Caco-2 (cell line): Measurements from ENCODE around the gene MMP17. TPM values are rescaled to one million over a fixed set of nuclear protein-coding genes. Genes with fewer than 3 reads are reported as not detected.

Experiments used
- BruUV-seq: library from RNA; stranded (reverse); fragments of 400-500 nt; replicated peaks from 2 replicates; lab custom pipeline; 2021; lab: Mats Ljungman, UMichigan
- CTCF ChIA-PET: fragments of 300-600 bp; sonication (Branson Sonifier 250); formaldehyde crosslinking; loops from one replicate; lab custom pipeline; 2022; ENCODE audit warnings: antibody characterized with exemption; lab: Charles Lee
- POLR2A ChIA-PET: fragments of 300-600 bp; sonication (Branson Sonifier 250); formaldehyde crosslinking; loops from one replicate; lab custom pipeline; 2022; ENCODE audit warnings: antibody characterized with exemption; lab: Charles Lee
- DNase-seq, 2 experiments: peaks; one replicate each; pipeline versions ENCODE4 v3.0.0 to v3.0.0-alpha.2; 2020 to 2022
- H3K27me3 ChIP-seq: replicated peaks from 2 replicates; pipeline ENCODE4 v1.6.0; 2011; ENCODE audit warnings: low read length; ENCODE audit not compliant: control insufficient read depth, insufficient read depth
- H3K36me3 ChIP-seq: 2 replicates; pipeline ENCODE4 v1.5.1; 2011; ENCODE audit warnings: low read length; ENCODE audit not compliant: control insufficient read depth, insufficient read depth
- H3K4me1 ChIP-seq: fragments of 250-450 bp; sonication (Bioruptor Pico); 2 replicates; pipeline ENCODE4 v1.5.1; 2020; ENCODE audit warnings: mild to moderate bottlenecking
- H3K4me3 ChIP-seq: 2 replicates; pipeline ENCODE4 v1.5.1; 2011; ENCODE audit warnings: low read depth, mild to moderate bottlenecking, control low read depth, low read length
- H3K9me3 ChIP-seq: fragments of 250-450 bp; sonication (Bioruptor Pico); 2 replicates; pipeline ENCODE4 v1.5.1; 2020; ENCODE audit warnings: mild to moderate bottlenecking, moderate library complexity
- H3K27ac Mint-ChIP-seq: one replicate; pipeline ENCODE4 v1.8.0; 2022; ENCODE audit warnings: mixed read lengths; ENCODE audit not compliant: unreplicated experiment
- H3K27me3 Mint-ChIP-seq: one replicate; pipeline ENCODE4 v1.8.0; 2022; ENCODE audit warnings: mixed read lengths; ENCODE audit not compliant: insufficient read depth, unreplicated experiment
- H3K36me3 Mint-ChIP-seq: one replicate; pipeline ENCODE4 v1.8.0; 2022; ENCODE audit warnings: mild to moderate bottlenecking, mixed read lengths; ENCODE audit not compliant: insufficient read depth, unreplicated experiment
- H3K4me1 Mint-ChIP-seq: one replicate; pipeline ENCODE4 v1.8.0; 2022; ENCODE audit warnings: low read depth, mixed read lengths; ENCODE audit not compliant: unreplicated experiment
- H3K4me3 Mint-ChIP-seq: one replicate; pipeline ENCODE4 v1.8.0; 2022; ENCODE audit warnings: mild to moderate bottlenecking, moderate library complexity, mixed read lengths; ENCODE audit not compliant: unreplicated experiment
- H3K9me3 Mint-ChIP-seq: one replicate; pipeline ENCODE4 v1.8.0; 2022; ENCODE audit warnings: mixed read lengths; ENCODE audit not compliant: unreplicated experiment
- intact Hi-C: fragments of 100-400 bp; cut with micrococcal nuclease; formaldehyde crosslinking; loops from one replicate; pipeline ENCODE4 v1.10.0; 2022; ENCODE audit not compliant: unreplicated experiment
- total RNA-seq: library from RNA; stranded (reverse); gene quantifications from 2 replicates; pipeline ENCODE4 v1.2.3, GENCODE V29; 2022
- TF ChIP-seq, protein P1 (sequence below), 2 experiments: fragments of 200-600 bp in 1 of 2; IDR thresholded peaks; 1 replicate in 1 of 2; 2 replicates in 1 of 2; pipeline versions ENCODE4 v1.5.1 to v1.8.0; 2011 to 2022; ENCODE audit warnings: antibody characterized with exemption in 1 of 2, control low read depth in 1 of 2, inconsistent platforms in 1 of 2, low read depth in 1 of 2, low read length in 1 of 2, mild to moderate bottlenecking in 1 of 2, moderate library complexity in 1 of 2; ENCODE audit not compliant: insufficient read depth in 1 of 2, severe bottlenecking in 1 of 2, unreplicated experiment in 1 of 2

Gene MMP17
- total RNA-seq, 1 experiment from 2014 or later = 4.6 TPM

DNA sequence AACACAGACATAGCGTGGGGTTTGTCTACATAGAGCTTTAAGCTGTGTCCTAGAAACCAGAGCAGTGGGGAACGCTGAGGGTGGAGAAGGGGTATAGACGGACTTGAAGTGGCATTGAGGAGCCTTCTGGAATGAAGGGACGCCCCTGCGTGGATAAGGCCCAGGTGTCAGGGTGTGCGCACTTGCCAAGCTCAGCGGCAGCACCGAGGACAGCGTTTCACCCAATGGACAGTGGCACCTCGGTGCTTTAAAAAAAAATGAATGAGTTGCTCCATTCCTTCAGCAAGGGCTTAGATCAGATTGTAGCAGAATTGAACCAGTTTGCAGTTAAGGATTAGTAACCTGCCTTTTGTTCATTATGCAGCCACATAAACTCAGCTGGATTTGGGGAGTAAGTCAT, 33.6 kb upstream of the MMP17 start:
- Histone ChIP-seq H3K4me3 (no peak overlapping the region), H3K9me3 (no peaks in the 10 kb centered on the region), H3K36me3 (peaks cover 2% of the 10 kb centered on the region; the same call in 1 of the 2 replicates), H3K4me1 (peaks cover 15% of the 10 kb centered on the region), H3K27me3 (no peaks in the 10 kb centered on the region)
- no peak for DNase-seq
- intact Hi-C loops = no loop called here
- BruUV-seq = no TSS peak
- TF ChIP-seq, protein P1, sequence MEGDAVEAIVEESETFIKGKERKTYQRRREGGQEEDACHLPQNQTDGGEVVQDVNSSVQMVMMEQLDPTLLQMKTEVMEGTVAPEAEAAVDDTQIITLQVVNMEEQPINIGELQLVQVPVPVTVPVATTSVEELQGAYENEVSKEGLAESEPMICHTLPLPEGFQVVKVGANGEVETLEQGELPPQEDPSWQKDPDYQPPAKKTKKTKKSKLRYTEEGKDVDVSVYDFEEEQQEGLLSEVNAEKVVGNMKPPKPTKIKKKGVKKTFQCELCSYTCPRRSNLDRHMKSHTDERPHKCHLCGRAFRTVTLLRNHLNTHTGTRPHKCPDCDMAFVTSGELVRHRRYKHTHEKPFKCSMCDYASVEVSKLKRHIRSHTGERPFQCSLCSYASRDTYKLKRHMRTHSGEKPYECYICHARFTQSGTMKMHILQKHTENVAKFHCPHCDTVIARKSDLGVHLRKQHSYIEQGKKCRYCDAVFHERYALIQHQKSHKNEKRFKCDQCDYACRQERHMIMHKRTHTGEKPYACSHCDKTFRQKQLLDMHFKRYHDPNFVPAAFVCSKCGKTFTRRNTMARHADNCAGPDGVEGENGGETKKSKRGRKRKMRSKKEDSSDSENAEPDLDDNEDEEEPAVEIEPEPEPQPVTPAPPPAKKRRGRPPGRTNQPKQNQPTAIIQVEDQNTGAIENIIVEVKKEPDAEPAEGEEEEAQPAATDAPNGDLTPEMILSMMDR (IDR thresholded peaks at IDR 0.05; ENCODE audit: insufficient read depth in 1 of 2, low read depth in 1 of 2, low read length in 1 of 2, severe bottlenecking in 1 of 2, unreplicated experiment in 1 of 2) = no peak
- Mint-ChIP-seq H3K9me3 (no peaks in the 10 kb centered on the region), H3K4me1 (peaks cover 7% of the 10 kb centered on the region), H3K27ac (no peak overlapping the region), H3K4me3 (no peak overlapping the region), H3K36me3 (peaks cover 43% of the 10 kb centered on the region), H3K27me3 (no peaks in the 10 kb centered on the region)
- POLR2A ChIA-PET = no interaction called here
- CTCF ChIA-PET = interaction anchor here (2.9 kb wide), 1 partner anchor 36 kb away, joined by 11 read pairs; no protein-coding TSS in a partner anchor

DNA sequence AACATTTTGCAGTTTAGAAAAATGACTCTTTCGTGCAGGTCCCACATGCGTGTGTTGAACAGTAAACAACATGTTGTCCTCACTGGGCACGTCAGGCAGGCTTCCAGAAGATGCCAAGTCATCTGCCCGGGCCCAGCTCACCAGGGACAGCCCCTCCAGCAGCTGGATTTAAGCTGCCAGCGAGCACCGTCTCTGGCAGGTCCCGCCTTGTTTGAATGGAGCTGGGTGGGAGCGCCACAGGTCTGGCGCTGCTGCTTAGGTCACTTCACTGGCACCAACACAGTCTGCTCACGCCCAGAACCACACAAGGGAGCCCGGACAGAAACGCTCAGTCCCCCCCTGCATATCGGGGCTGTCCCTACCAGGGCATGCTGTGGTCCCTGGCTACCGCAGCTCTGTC, 33.1 kb upstream of the MMP17 start:
- TF ChIP-seq, protein P1 (IDR thresholded peaks at IDR 0.05; ENCODE audit: insufficient read depth in 1 of 2, low read depth in 1 of 2, low read length in 1 of 2, severe bottlenecking in 1 of 2, unreplicated experiment in 1 of 2) = no peak
- H3K9me3 ChIP-seq = no peaks in the 10 kb centered on the region
- peaks cover 2% of the 10 kb centered on the region; the same call in 1 of the 2 replicates for H3K36me3 ChIP-seq
- peaks cover 7% of the 10 kb centered on the region for H3K4me1 Mint-ChIP-seq
- H3K4me3 ChIP-seq = no peak overlapping the region
- intact Hi-C loops = no loop called here
- H3K9me3 Mint-ChIP-seq = no peaks in the 10 kb centered on the region
- H3K4me3 Mint-ChIP-seq = no peak overlapping the region
- H3K36me3 Mint-ChIP-seq = peaks cover 43% of the 10 kb centered on the region
- no peak overlapping the region for H3K27ac Mint-ChIP-seq
- peaks cover 15% of the 10 kb centered on the region for H3K4me1 ChIP-seq
- no peaks in the 10 kb centered on the region for H3K27me3 Mint-ChIP-seq
- POLR2A ChIA-PET = no interaction called here
- BruUV-seq = no TSS peak
- CTCF ChIA-PET = interaction anchor here (2.9 kb wide), 1 partner anchor 36 kb away, joined by 11 read pairs; no protein-coding TSS in a partner anchor
- H3K27me3 ChIP-seq = no peaks in the 10 kb centered on the region
- no peak for DNase-seq

DNA sequence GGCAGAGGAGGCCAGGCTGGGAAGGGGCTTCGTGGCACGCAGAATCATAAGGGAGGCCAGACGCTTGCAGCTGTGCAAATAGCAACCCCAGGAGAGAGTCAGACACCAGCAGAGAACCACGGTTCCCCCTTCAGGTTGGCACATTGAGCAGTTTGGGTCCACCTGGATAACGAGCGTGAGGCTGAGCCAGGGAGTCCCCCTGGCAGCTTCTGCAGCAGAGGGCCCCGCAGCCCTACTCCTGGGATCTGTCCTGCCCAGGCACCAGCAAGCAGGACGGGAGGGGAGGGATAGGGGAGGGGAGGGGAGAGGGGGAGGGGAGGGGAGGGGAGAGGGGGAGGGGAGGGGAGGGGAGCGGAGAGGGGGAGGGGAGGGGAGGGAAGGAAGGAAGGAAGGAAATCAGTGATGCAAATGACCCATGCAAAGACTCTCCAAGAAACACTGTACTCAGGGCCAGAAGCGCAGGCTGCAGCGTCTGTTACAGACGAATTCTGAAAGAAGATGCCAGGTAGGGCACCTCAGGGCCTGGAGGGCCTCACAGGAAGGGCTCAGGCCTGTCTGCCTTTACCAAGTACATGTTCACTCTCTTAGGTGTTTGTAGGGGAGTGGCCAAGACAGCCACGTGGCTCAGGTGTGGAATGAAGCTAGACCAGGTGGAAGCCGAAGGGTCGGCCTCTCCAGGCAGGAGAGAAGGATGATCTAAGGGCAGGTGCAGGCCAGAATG, 32.3 kb upstream of the MMP17 start:
- H3K9me3 Mint-ChIP-seq = no peaks in the 10 kb centered on the region
- H3K4me1 Mint-ChIP-seq = peaks cover 7% of the 10 kb centered on the region
- Histone ChIP-seq H3K36me3 (peaks cover 2% of the 10 kb centered on the region; the same call in 1 of the 2 replicates), H3K4me1 (peaks cover 15% of the 10 kb centered on the region), H3K27me3 (no peaks in the 10 kb centered on the region), H3K9me3 (no peaks in the 10 kb centered on the region), H3K4me3 (no peak overlapping the region)
- intact Hi-C loops = loop anchor here (2.0 kb wide), 1 partner anchor 35 kb away; no protein-coding TSS in a partner anchor
- ChIA-PET POLR2A (no interaction called here), CTCF (interaction anchor here (2.9 kb wide), 1 partner anchor 35 kb away, joined by 11 read pairs; no protein-coding TSS in a partner anchor)
- TF ChIP-seq, protein P1 (IDR thresholded peaks at IDR 0.05; ENCODE audit: insufficient read depth in 1 of 2, low read depth in 1 of 2, low read length in 1 of 2, severe bottlenecking in 1 of 2, unreplicated experiment in 1 of 2) = no peak
- DNase-seq = peak; percentile 76 to 77
- peak overlapping the region; percentile 32 for H3K4me3 Mint-ChIP-seq
- H3K27ac Mint-ChIP-seq = peak overlapping the region; percentile 55
- H3K36me3 Mint-ChIP-seq = peaks cover 42% of the 10 kb centered on the region
- BruUV-seq = no TSS peak
- H3K27me3 Mint-ChIP-seq = no peaks in the 10 kb centered on the region
